Uterus (tissue), 4 donors: ENCODE results near the gene APOL4. TPM values are rescaled to one million over a fixed set of nuclear protein-coding genes. Genes with fewer than 3 reads are reported as not detected.

ENCODE experiments used
- DNase-seq, 2 donors: peaks; one replicate each; pipeline ENCODE4 v3.0.0-alpha.2; 2019 to 2020
- H3K27ac ChIP-seq, 2 donors: fragments of 200-600 bp; sonication (generic); 1 replicate in 1 of 2; 2 replicates in 1 of 2; pipeline ENCODE4 v1.5.1; 2016 to 2018
- H3K27me3 ChIP-seq, 2 donors: fragments of 200-600 bp; sonication (generic); one replicate each; pipeline ENCODE4 v1.5.1; 2018 to 2019; ENCODE audit warnings: control low read depth in 1 of 2
- H3K36me3 ChIP-seq, 2 donors: fragments of 200-600 bp; sonication (generic); one replicate each; pipeline ENCODE4 v1.5.1; 2019; ENCODE audit warnings: control low read depth in 1 of 2
- H3K4me1 ChIP-seq, 2 donors: fragments of 200-600 bp; sonication (generic); one replicate each; pipeline ENCODE4 v1.5.1; 2018 to 2019; ENCODE audit warnings: control low read depth in 1 of 2
- H3K4me3 ChIP-seq, 2 donors: fragments of 200-600 bp; sonication (generic); 1 replicate in 1 of 2; 2 replicates in 1 of 2; pipeline ENCODE4 v1.5.1; 2018 to 2019; ENCODE audit warnings: mild to moderate bottlenecking in 1 of 2
- H3K9me3 ChIP-seq, 2 donors: fragments of 200-600 bp; sonication (generic); one replicate each; pipeline ENCODE4 v1.5.1; 2019; ENCODE audit warnings: control low read depth in 1 of 2
- POLR2A ChIP-seq, 2 donors: fragments of 450-650 bp; IDR thresholded peaks; one replicate each; pipeline ENCODE4 v1.6.1; 2016; ENCODE audit warnings: antibody characterized with exemption in 2 of 2, mild to moderate bottlenecking in 1 of 2, moderate library complexity in 1 of 2
- intact Hi-C: fragments of 100-400 bp; cut with DNase I; formaldehyde crosslinking; loops from one replicate; pipeline ENCODE4 v1.15.1; 2023; ENCODE audit warnings: low total_unique reads
- total RNA-seq, 4 donors: library from RNA; depleted of rRNA in 3 of 4; stranded (reverse); fragments of >200 nt in 3 of 4; gene quantifications; one replicate each; pipeline versions ENCODE4 v1.1.0 to v1.2.4, GENCODE V29; 2014 to 2023
- TF ChIP-seq, protein P1 (sequence below), 4 experiments: fragments of 200-600 bp in 2 of 4; fragments of 450-650 bp in 2 of 4; sonication (generic) in 2 of 4; IDR thresholded peaks; one replicate each; pipeline ENCODE4 v1.5.1; 2016 to 2019; ENCODE audit warnings: antibody characterized with exemption in 4 of 4, mild to moderate bottlenecking in 2 of 4, moderate library complexity in 1 of 4
- donor health status: DM: yes; HTN: yes; CAD: no.

The APOL4 gene
- total RNA-seq, 4 donors from 2014 or later = 1.0 to 35.2 (median 16.9) TPM; not detected in 1

DNA sequence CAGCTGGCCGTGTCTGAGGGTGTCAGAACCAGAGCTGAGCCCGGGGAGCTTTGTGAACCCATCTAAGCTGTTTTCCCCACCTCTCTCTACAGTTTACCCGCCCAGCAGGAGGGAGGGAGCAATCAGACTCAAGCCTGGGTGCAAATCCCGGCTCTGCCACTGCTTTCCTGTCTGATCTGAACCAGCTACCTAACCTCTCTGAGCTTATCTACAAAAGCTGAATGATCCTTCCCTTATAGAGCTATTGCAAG is 37.5 kb upstream of the APOL4 start:
- Histone ChIP-seq H3K9me3 (no peaks in the 10 kb centered on the region), H3K4me1 (peaks cover 4 to 20% of the 10 kb centered on the region in 2 donors), H3K27me3 (no peaks in the 10 kb centered on the region), H3K4me3 (peak overlapping the region; percentile 63 to 71), H3K36me3 (no peaks in the 10 kb centered on the region), H3K27ac (peak overlapping the region; percentile 90 to 98)
- no peak for DNase-seq
- intact Hi-C loops = no loop called here
- TF ChIP-seq POLR2A (IDR thresholded peaks at IDR 0.05) = no peak
- TF ChIP-seq, protein P1, sequence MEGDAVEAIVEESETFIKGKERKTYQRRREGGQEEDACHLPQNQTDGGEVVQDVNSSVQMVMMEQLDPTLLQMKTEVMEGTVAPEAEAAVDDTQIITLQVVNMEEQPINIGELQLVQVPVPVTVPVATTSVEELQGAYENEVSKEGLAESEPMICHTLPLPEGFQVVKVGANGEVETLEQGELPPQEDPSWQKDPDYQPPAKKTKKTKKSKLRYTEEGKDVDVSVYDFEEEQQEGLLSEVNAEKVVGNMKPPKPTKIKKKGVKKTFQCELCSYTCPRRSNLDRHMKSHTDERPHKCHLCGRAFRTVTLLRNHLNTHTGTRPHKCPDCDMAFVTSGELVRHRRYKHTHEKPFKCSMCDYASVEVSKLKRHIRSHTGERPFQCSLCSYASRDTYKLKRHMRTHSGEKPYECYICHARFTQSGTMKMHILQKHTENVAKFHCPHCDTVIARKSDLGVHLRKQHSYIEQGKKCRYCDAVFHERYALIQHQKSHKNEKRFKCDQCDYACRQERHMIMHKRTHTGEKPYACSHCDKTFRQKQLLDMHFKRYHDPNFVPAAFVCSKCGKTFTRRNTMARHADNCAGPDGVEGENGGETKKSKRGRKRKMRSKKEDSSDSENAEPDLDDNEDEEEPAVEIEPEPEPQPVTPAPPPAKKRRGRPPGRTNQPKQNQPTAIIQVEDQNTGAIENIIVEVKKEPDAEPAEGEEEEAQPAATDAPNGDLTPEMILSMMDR (IDR thresholded peaks at IDR 0.05) = no peak

DNA sequence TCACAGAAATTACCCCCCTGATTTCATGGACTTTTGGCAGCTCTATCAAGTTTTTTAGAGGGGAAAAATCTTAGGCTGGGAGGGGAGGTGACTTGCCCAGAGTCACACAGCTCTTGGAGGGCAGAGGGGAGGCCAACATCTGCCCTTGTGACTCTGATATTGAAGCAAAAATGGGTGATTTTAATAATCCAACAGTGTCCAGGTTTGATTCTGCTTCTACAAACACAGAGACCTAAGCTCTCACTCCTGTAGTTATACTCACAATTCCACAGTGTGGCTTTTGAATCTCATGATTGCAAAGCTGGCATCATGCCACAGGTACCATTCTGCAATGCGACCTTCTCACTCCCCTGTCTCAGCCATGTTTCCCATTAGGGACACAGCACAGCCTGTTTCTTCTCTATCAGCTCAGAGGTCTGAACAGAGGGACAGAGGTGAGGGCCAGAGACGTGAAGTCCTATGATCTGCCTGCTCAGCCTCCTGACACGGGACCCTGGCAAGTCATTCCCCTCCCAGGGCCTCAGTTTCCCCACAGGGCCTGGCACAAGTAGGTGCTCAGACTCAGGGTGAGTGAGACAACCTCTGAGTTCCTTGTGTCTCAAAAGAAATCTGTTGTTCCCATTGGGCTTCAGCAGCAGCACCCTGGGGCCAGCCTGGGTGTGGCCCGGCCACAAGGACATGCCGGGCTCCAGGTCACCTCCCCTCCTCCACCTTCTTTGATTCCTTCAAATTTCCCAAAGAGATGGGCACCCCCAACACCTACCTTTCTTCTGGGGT is 37.0 kb upstream of the APOL4 start:
- no peaks in the 10 kb centered on the region for H3K27me3 ChIP-seq
- H3K4me1 ChIP-seq = peaks cover 4 to 20% of the 10 kb centered on the region in 2 donors
- TF ChIP-seq POLR2A (IDR thresholded peaks at IDR 0.05) = no peak
- TF ChIP-seq, protein P1 (IDR thresholded peaks at IDR 0.05) = no peak
- DNase-seq = peak in 1 of 2 donors; percentile 53
- H3K27ac ChIP-seq = peak overlapping the region; percentile 90 to 98
- no peaks in the 10 kb centered on the region for H3K36me3 ChIP-seq
- no peaks in the 10 kb centered on the region for H3K9me3 ChIP-seq
- peak overlapping the region; percentile 63 to 71 for H3K4me3 ChIP-seq
- intact Hi-C loops = no loop called here

DNA sequence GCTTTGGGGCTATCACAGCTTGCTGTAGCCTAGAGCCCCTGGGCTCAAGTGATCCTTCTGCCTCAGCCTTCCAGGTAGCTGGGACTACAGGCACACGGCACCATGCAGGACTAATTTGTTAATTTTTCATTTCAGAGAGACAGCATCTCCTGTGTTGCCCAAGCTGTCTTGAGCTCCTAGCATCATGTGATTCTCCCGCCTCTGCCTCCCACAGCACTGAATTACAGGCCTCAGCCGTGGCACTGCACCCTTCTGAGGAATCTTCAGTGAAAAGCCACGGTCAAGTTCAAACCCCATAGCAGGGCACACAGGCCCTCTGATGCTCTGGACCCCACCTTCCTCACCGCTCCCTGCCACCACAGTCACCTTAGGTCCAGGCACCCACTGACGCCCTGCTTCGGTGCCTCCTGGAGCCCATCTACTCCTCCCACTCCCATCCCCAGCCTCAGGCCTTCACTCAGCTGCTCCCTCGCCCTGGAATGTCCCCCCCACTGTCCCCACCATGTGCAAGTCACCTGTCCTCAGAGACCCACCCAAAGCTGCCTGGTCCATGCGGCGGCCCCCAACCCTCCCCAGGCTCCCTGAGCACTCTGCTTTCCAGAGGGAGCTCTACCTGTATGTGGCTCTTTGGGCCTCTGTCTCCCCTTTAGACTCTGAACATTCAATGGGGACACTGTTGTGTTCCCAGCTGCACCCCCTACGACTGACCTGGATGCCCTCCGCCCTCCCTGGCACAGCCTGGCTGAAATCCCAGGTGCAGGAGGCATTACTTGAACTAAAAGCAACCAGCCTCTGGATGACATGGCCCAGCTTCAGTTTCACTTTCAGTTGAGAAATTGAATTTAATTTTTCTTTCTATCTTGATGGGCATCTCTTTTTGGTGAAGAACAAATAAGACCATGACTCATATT is 36.1 kb upstream of the APOL4 start:
- intact Hi-C loops = no loop called here
- no peak for DNase-seq
- peaks cover 4 to 20% of the 10 kb centered on the region in 2 donors for H3K4me1 ChIP-seq
- no peak for TF ChIP-seq POLR2A (IDR thresholded peaks at IDR 0.05)
- TF ChIP-seq, protein P1 (IDR thresholded peaks at IDR 0.05) = no peak
- peak overlapping the region; percentile 90 to 98 for H3K27ac ChIP-seq
- H3K9me3 ChIP-seq = no peaks in the 10 kb centered on the region
- no peaks in the 10 kb centered on the region for H3K27me3 ChIP-seq
- peak overlapping the region; percentile 63 to 71 for H3K4me3 ChIP-seq
- H3K36me3 ChIP-seq = no peaks in the 10 kb centered on the region

DNA sequence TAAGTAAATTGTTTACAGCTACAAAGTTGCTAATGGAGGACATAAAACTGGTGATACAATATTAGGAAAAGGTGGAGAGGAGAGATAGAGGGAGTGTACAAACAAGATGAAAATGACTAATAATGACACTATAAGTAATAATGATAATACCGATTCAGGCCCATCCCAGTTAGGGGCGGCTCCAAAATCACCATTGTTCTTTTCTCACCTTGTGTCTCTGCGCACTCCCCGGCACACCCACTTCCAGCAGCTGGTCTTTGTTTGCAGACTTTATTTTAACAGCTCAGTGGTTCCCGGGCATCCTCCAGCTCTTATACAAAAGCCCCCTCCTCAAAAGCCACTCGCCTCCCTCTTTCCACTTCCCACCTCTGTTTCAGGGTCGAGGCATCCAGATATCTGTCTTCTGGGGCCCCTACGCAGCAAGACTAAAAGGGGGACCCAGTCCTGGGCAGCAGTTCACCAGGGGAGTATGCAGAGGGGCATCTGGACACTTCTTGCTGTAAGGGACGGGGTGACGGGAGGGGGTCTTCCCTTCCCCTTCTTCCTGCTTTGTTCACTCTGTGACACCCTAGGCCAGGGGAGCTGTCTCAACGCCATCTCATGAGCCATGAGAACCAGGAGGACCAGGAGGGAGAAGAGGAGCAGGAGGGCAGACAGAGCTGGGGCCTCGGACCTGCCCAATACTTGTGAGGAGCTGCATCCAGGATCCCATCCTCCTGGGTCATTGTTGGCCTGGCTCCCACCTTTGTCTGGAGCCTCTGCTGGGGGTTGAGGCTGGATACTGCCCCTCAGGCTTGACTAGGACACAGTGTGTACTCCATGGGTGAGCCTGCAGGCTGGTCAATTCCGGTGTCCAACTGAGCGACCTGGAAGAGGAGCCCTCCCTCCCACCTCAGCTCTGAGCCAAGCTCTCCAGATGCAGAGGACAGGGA is 35.0 kb upstream of the APOL4 start:
- Histone ChIP-seq H3K9me3 (no peaks in the 10 kb centered on the region), H3K27ac (peak overlapping the region; percentile 90 to 98), H3K36me3 (no peaks in the 10 kb centered on the region), H3K27me3 (no peaks in the 10 kb centered on the region), H3K4me1 (peaks cover 4 to 20% of the 10 kb centered on the region in 2 donors), H3K4me3 (peak overlapping the region in 1 of 2 donors; percentile 63)
- DNase-seq = no peak
- TF ChIP-seq POLR2A (IDR thresholded peaks at IDR 0.05) = no peak
- TF ChIP-seq, protein P1 (IDR thresholded peaks at IDR 0.05) = no peak
- intact Hi-C loops = no loop called here
